SK-MEL-5 (cell line): ENCODE results near the gene BRD7. TPM values are rescaled to one million over a fixed set of nuclear protein-coding genes. Genes with fewer than 3 reads are reported as not detected.

Experiments used
- DNase-seq: peaks from one replicate; pipeline ENCODE4 v3.0.0-alpha.2; 2016; ENCODE audit warnings: low read depth, low spot score
- in situ Hi-C: cut with HindIII; loops from 2 replicates; pipeline ENCODE4 v1.10.0; 2016; ENCODE audit warnings: low sequenced_read_pairs, high pct_unique_total_duplicates, low pct_unique_long_range_greater_than_20kb
- total RNA-seq: library from RNA; depleted of rRNA; stranded (reverse); fragments of >200 nt; shearing (Covaris generic); gene quantifications from 2 replicates; pipeline ENCODE4 v1.2.3, GENCODE V29; 2014

BRD7 gene
- total RNA-seq, 1 experiment from 2014 or later = 57.3 TPM

DNA sequence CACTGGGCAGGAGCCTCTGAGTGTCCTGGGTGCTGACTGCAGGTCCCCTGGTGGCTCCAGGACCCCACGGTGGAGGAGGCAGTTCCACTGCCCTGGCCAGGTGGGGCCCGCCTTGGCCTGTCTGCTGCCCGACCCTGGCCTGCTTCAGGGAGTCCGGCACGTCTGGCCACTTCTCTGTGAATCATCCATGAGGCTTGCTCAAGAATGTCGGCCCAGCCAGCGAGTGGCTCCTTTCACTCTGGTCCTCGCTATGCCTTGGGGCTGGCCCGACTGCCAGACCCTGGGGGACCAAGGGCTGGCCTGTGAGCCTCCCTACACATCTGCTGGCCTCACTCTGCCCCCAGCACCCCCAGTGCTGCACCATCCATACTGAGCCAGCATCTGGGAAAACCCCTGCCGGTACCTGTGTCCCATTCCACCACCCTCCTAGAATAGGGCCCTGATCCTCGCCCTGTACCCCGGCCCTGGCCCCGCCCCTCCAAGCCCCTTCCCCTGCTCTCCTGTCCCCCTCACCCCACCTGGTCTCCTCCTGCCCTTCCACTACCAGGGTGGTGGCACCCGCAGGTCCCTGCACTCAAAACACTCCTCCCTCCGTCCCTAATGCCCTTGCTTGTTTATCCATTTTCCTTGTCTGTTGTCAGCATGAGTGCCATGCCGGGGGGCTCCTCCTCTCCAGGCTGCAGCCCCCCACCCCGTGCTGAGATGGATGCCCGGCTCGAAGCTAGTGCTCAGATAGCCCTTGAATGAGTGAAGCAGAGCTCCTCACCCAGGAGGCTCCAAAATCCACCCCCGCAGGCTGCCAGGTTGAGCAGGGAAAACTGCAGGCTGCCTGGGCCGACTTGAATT lies 66.9 kb downstream of the BRD7 start:
- in situ Hi-C loops = no loop called here
- no peak for DNase-seq

DNA sequence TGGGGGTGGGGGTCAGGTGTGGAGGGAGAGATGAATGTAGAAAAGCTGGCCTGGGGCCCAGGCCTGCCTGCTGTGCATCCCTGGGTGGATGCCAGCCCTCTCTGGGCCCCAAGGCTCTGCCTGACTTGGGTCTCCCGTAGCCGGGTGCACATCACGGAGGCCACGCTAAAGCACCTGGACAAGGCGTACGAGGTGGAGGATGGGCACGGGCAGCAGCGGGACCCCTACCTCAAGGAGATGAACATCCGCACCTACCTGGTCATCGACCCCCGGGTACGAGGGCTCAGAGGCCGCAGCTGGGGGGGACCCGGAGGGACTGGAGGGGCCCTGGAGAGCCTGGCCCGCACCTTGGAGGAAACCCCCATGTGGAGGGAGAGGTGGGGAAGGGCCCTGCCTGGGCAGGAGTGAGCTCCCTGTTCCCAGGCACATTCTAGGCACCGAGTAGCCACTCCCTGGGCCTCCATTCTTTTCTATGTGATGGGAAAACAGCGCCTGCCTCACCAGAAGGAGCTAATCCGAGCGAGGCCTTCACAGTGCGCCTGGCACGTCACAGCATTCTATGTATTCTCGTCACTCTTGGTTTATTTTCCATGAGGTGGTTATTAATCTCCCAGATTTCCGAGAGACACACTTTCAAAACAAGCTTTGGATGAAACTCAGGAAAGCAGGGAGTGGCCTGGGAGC lies 67.7 kb downstream of the BRD7 start:
- in situ Hi-C loops = no loop called here
- DNase-seq = no peak

DNA sequence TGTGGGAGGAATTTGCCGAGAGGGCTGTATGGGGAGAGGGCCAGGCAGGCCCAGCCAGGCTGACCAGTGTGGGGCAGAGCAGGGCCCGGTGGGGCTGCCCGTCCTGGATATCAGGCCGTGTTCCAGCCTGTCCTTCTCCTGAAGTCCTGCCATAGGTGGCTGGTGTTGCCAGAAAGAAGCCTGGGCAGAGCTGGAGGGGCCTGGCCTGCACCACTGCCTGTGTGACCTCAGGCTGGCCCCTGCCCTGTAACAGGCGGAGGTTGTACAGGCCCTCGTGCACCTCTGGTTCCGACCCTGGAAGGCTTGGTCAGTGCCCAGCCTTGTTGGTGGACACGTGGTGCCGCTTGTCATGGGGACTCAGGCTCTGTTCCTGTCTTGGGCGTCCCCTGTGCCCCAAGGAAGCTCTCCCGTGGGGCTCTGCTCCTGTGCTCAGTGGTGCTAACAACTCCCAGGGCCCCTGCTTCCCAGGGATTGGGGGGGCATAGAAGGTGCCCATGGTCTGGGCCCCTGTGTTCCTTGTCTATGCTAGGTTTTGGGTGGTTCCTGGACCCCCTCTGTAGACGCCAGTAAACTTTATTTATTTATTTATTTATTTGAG lies 69.2 kb downstream of the BRD7 start:
- in situ Hi-C loops = no loop called here
- DNase-seq = no peak

DNA sequence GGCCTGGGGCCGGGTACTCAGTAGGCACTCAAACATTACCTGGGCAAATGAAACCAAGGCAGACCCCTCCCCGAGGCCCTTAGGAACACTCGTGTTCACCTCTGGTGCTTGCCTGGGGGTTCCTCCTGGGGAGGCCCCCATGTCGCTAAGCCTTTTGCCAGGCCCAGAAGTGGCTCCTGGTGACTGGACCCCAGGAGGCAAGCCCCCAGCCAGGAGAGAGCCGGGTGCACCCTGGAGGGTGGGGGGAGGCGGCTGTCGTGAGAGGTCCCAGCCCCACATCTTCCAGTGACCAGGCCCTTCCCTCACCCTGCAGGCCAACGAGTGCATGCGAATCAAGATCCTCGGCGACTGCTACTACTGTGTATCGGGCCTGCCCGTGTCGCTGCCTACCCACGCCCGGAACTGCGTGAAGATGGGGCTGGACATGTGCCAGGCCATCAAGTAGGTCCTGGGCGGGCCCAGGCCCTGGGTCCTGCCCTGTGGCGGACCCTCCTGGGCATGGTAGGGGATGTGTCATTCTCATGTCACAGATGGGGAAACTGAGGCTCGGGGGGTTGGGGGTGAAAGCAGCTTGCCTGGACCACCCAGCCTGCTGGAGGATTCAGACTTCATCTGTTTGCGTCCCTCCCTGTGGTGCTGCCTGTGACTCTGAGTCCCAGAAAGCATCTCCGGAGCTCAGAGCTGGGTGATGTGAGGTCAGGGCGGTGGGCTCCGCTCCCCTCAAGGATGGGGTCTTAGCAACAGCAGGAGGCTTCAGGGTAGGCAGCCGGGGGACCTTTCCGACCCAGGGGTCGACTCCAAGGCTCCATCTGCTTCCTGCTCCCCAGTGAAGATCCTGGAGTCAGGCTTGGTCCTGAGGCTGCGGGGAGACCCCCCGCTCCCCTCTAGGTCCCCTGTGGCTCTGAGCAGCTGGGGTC lies 69.9 kb downstream of the BRD7 start:
- DNase-seq = no peak
- in situ Hi-C loops = no loop called here

DNA sequence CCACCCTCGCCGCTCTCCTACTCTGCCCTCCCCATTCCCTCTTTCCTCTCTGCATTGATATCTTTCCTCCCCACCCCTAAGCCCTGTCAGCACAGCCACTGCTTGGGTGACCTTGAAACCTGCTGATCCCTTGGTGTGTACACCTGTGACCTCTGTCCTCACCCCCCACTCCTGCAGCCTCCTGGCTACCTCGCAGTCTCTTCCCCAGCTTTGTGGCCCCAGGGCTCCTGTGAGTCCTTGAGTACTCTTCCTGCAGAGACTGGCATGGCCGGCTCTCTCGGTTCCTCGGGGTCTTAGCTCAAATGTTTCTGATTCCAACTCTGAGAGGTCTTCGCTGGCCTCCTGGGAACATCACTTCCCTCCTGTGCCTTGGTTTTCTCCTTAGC lies 70.7 kb downstream of the BRD7 start:
- no peak for DNase-seq
- in situ Hi-C loops = no loop called here

DNA sequence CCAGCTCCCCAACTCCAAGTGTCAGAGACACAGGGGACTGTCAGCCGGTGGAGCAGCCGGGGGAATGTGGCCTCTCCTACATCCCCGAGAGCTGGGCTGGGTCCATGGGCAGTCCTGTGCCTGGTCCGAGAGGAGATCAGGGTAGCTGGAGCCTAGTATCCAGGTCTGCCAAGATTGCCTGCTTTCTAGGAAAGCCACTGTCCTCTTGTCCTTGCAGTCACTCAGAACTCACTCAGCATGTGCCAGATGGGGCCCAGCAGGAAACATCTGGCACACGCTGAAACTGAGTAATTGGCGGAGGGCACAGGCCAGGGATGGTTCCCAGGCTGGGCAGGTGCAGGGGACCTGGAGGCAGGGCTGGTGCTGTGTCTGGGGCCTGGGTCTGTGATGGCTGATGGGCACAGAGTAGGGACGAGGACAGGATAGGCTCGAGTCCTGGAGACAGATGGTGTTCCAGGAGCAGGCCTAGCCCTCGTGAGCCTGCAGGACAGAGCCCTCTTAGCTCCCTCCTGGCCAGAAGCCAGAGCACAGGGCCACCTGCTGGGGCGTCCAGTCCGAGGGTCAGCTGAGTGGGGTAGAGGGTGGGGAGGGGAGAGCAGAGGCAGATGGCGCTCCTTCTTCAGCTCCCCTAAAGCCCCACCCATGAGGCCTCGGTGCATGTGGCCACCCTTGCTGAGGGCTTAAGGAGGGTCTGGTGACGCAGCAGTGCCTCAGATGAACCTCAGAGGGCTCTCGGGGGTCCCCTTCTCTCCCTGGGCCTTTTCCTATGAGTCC lies 71.3 kb downstream of the BRD7 start:
- in situ Hi-C loops = no loop called here
- no peak for DNase-seq

DNA sequence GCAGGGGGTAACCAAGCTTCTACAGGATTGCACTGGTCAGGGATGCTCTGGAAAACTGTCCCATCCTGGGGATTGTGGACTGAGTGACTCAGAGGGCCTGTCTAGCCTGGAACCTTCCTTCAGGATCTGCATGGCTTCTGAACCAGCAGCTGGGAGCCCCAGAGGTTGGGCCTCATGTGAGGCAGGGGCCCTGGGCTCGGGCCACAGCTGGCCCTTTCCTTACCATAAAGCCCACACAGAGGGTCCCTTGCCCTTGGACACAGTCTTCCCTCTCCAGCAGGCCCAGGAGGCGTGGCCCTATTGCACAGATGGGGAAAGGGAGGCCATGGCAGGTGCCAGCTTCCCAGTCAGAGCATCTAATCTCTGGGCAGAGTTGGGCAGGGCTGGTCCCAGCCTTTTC lies 72.0 kb downstream of the BRD7 start:
- no peak for DNase-seq
- in situ Hi-C loops = no loop called here

DNA sequence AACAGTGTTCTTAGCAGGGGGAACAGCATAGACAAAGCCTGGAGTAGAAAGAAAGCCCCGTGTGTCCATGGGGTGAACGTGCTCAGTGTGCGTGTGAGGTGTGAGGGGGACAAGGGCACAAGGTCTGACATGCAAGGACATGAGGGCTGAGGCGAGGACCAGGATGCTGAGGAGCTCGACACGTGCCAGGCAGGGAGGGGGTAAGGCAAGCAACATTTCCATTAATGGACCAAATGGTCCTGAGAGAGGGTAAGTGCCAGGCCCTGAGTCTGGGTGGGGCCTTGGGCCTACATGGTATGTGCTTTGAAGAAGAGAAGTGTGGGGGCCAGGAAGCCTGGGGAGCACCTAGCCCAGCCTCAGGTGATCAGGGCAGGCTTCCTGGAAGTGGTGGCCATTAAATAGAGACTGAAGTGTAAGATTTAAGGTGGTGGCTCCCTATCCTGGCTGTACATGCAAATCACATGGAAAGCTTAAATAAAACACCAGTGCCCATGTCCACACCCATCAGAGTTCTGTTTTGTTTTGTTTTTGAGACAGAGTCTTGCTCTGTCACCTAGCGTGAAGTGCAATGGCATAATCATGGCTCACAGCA lies 73.2 kb downstream of the BRD7 start:
- DNase-seq = no peak
- in situ Hi-C loops = no loop called here

DNA sequence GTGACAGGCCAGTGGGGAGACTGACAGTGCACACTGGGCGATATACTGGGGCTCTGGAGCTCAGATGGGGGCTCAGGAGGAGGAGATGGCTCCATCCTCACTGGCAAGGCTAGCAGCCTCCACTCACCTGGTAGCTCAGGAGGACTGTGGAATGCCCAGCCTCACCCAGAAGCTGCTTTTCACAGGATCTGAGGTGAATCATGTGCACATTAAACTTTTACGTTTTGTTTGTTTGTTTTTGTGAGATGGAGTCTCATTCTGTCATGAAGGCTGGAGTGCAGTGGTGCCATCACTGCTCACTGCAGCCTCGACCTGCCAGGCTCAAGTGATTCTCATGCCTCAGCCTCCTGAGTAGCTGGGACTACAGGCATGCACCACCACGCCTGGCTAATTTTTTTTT lies 73.8 kb downstream of the BRD7 start:
- no peak for DNase-seq
- in situ Hi-C loops = no loop called here

DNA sequence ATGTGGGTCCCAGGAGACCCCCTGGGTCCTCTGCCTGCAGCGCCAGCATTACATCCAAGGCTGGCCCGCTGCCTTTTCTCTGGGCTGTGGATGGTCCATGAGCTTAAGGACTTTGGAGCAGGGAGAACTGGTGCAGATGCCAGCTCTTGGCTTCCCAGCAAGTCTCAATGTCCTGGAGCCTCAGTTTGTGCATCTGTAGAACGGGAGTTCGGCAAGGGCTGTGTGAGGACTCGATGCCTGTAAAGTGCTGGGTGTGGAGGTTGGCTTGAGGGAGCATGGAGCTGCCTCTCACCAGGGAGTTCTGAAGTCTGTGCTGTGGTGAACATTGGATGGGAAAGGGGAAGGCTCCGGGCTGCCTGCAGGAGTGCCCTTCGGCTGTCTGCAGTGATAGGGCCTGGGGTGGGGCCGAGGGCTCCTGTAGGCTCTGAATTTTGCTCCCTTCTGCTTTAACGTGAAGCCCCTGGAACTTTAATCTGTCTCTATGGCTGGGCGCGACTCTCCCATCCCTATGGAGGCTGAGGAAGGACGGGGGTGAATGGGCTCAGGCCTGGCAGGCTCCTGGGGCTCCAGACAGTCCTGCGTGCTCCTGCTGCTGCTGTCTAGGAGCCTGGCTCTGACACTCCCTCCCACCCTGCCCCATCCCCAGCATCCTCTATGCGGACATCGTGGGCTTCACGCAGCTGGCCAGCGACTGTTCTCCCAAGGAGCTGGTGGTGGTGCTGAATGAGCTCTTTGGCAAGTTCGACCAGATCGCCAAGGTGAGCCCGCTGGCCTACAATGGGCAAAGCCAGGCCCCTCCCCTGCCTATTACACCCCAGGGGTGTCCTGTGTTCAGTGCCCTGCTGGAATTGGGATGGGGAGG lies 74.6 kb downstream of the BRD7 start:
- in situ Hi-C loops = no loop called here
- DNase-seq = no peak

DNA sequence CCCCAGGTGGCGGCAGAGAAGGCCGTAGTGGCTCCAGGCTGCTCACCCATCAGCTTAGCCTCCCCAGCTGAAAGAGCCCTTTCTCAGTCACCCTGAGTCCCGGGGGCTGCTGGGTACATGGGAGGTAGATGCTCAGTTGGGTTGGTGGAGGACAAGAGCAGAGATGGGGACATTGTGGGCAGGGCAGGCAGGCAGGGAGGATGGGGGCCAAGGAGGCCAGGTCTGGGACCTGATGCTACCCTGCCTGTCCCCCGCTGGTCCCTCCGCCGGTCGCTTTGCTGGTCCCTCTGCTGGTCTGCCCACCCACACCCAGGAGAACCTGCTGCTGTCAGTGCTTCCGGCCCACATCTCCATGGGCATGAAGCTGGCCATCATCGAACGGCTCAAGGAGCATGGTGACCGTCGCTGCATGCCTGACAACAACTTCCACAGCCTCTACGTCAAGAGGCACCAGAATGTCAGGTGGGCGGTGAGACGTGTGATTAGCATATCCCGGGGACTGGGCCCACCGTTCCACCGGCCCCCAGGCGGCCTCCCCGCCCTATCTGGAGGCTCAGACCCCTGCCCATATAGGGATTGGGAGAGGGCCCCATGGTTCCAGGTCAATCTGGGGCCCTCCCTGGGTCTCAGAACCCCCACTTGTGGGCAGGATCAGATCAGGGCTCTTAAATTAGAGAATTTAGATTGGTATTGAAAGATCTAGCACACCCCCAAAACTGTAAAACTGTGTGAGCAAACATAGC lies 75.6 kb downstream of the BRD7 start:
- no peak for DNase-seq
- in situ Hi-C loops = no loop called here

DNA sequence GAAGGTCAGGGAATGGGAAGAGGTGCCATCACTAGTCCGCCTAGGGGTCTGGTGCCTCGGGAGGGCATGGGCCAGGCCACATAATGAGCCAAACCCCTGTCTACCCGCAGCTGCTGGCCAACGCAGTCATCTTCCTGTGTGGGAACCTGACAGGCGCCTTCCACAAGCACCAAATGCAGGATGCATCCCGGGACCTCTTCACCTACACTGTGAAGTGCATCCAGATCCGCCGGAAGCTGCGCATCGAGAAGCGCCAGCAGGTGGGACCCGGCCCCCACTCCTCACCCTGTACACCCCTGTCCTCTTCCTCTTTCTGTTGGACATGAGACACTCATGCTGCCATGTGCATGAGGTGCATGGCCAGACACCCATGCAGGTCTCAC lies 76.2 kb downstream of the BRD7 start:
- in situ Hi-C loops = no loop called here

DNA sequence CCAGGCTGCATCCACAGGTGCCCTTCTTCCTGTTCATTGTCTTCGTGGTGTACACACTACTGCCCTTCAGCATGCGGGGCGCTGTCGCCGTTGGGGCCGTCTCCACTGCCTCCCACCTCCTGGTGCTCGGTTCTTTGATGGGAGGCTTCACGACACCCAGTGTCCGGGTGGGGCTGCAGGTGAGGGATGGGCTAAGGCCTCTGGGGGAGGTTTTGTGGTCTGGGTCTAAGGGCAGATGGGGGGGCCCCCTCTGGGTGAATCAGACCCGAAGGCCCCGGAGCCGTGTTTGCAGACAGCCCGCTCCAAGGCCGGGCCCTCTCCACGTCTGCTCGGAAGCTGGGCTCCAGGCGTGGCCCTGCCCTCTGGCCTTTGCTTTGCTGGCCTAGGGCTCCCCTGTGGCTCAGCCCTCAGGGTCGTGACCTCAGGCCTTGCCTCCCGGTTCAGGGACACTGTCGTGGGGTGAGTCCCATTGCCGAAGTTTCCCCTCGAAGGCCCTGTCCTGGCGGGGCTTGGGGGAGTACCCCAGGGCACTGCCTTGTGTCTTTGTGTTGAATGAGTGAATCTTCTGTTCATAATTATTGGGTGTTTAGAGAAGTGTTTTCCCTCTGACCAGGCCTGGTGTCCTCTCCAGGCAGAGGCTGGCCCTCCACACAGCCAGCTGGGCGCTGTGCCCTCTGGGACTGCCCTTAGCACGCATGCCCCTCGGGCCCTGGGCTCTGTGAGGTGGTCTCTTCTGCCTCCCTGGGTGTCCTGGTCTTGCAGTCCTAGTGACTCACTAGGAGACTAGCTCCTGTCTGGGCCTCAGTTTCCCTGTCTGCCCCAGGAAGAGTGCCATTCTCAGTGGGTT lies 76.8 kb downstream of the BRD7 start:
- in situ Hi-C loops = no loop called here

More for the DNA sequence above, 76.2 kb downstream of the BRD7 start:
- DNase-seq = no peak

DNA sequence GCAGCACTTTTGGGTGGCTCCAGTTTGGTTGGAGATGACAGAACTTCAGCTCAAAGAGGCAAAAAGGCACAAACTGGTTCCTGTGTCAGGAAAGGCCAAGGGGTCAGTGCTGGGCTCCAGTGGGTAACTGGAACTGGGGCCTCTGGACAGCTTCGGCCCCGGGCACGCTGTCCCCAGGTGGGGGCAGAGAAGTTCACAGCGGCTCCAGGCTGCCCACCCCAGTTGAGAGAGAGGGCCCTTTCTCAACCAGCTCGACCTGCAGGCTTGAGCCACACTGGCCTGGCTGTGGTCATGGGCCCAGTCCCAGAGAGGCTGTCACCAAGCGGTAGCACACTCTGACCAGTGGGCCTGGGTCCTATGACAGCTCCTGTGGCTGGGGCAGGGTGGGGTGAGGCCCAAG lies 77.9 kb downstream of the BRD7 start:
- in situ Hi-C loops = no loop called here
- DNase-seq = no peak

More for the DNA sequence above, 76.8 kb downstream of the BRD7 start:
- DNase-seq = no peak
